Naive B cell (primary cell): ENCODE data around the gene CIDEB. TPM values are rescaled to one million over a fixed set of nuclear protein-coding genes. Genes with fewer than 3 reads are reported as not detected.

Experiments used
- ATAC-seq, 2 donors: fragments of 150-1000 bp; cut with Tn5 transposase; 2 replicates each; pipeline ENCODE4 v1.10.0; 2021; ENCODE audit warnings: low read depth in 2 of 2, mild to moderate bottlenecking in 2 of 2, moderate library complexity in 2 of 2
- DNase-seq: peaks from one replicate; pipeline ENCODE4 v3.0.0; 2022
- H3K27ac Mint-ChIP-seq, 6 donors: one replicate each; pipeline ENCODE4 v1.8.0; 2020 to 2022; ENCODE audit warnings: mild to moderate bottlenecking in 6 of 6, mixed read lengths in 6 of 6, moderate library complexity in 5 of 6, inconsistent platforms in 2 of 6
- H3K27me3 Mint-ChIP-seq, 3 donors: one replicate each; pipeline ENCODE4 v1.8.0; 2021 to 2022; ENCODE audit warnings: mixed read lengths in 3 of 3, mild to moderate bottlenecking in 1 of 3
- H3K36me3 Mint-ChIP-seq, 2 donors: one replicate each; pipeline ENCODE4 v1.8.0; 2020 to 2022; ENCODE audit warnings: mixed read lengths in 2 of 2, inconsistent platforms in 1 of 2, mild to moderate bottlenecking in 1 of 2
- H3K4me1 Mint-ChIP-seq, 3 donors: one replicate each; pipeline ENCODE4 v1.8.0; 2020 to 2022; ENCODE audit warnings: mixed read lengths in 3 of 3, inconsistent platforms in 1 of 3, mild to moderate bottlenecking in 1 of 3, moderate library complexity in 1 of 3
- H3K4me3 Mint-ChIP-seq, 8 donors: one replicate each; pipeline ENCODE4 v1.8.0; 2020 to 2022; ENCODE audit warnings: mild to moderate bottlenecking in 8 of 8, mixed read lengths in 8 of 8, moderate library complexity in 8 of 8, inconsistent platforms in 2 of 8
- H3K9me3 Mint-ChIP-seq, 7 donors: one replicate each; pipeline ENCODE4 v1.8.0; 2020 to 2022; ENCODE audit warnings: mixed read lengths in 7 of 7, mild to moderate bottlenecking in 5 of 7, inconsistent platforms in 2 of 7, moderate library complexity in 1 of 7
- polyA plus RNA-seq, 6 donors: library from polyadenylated mRNA; unstranded; fragments of 300-500 nt; fragmentation: Illumina TruSeq; gene quantifications; one replicate each; pipeline ENCODE4 v1.2.3, GENCODE V29; 2021; ENCODE audit warnings: low read depth in 6 of 6

Gene CIDEB
- polyA plus RNA-seq, 6 donors from 2014 or later: 4.9 to 10.4 (median 8.1) TPM

- H3K4me3 Mint-ChIP-seq: peak overlapping the region in 1 of 8 donors; percentile 61
- peaks cover 20 to 46% (median 44%) of the 10 kb centered on the region in 3 donors for H3K4me1 Mint-ChIP-seq
- ATAC-seq (no peak), DNase-seq (no peak)
- no peaks in the 10 kb centered on the region for H3K27me3 Mint-ChIP-seq
- H3K27ac Mint-ChIP-seq: peak overlapping the region in 1 of 6 donors; percentile 82
- H3K36me3 Mint-ChIP-seq: peaks cover 10 to 19% of the 10 kb centered on the region in 2 donors
- no peaks in the 10 kb centered on the region for H3K9me3 Mint-ChIP-seq
Observed at GRCh38 chr14:24304019-24304387, 3.8 kb downstream of the CIDEB start.

GRCh38 chr14:24300326-24300980 lies 7.3 kb downstream of the CIDEB start:
- Mint-ChIP-seq H3K9me3 (no peaks in the 10 kb centered on the region), H3K36me3 (peaks cover 6 to 23% of the 10 kb centered on the region in 2 donors), H3K27ac (peak overlapping the region; percentile 86 to 98 (median 88)), H3K27me3 (no peaks in the 10 kb centered on the region), H3K4me1 (peaks cover 35 to 58% (median 53%) of the 10 kb centered on the region in 3 donors), H3K4me3 (peak overlapping the region; percentile 89 to 99 (median 96))
- no peak for DNase-seq
- ATAC-seq: no peak

GRCh38 chr14:24299255-24300191 lies 8.3 kb downstream of the CIDEB start, which contains the start of the genes DHRS1 and NOP9:
Gene DHRS1 (minus strand): TSS chr14:24299780. CDS start chr14:24299106, 674 bp downstream.
Gene NOP9 (plus strand): TSS chr14:24299850. CDS start chr14:24299955, 105 bp downstream.
- Mint-ChIP-seq H3K9me3 (no peaks in the 10 kb centered on the region), H3K4me3 (peak within 1 kb of the TSS; percentile 89 to 99 (median 96)), H3K4me1 (peaks cover 35 to 55% (median 53%) of the 10 kb centered on the region in 3 donors), H3K36me3 (peaks cover 5 to 14% of the 10 kb centered on the region in 2 donors), H3K27me3 (no peaks in the 10 kb centered on the region), H3K27ac (peak within 1 kb of the TSS; percentile 92 to 99 (median 97))
- DNase-seq: peak; percentile 91
- ATAC-seq: peak; percentile 81 to 87

GRCh38 chr14:24298892-24299254 lies 8.9 kb downstream of the CIDEB start:
- peaks cover 35 to 55% (median 53%) of the 10 kb centered on the region in 3 donors for H3K4me1 Mint-ChIP-seq
- peak overlapping the region; percentile 92 to 99 (median 97) for H3K27ac Mint-ChIP-seq
- no peaks in the 10 kb centered on the region for H3K27me3 Mint-ChIP-seq
- peak overlapping the region; percentile 89 to 99 (median 96) for H3K4me3 Mint-ChIP-seq
- ATAC-seq (no peak), DNase-seq (no peak)
- no peaks in the 10 kb centered on the region for H3K9me3 Mint-ChIP-seq
- H3K36me3 Mint-ChIP-seq: peaks cover 5 to 10% of the 10 kb centered on the region in 2 donors

GRCh38 chr14:24297190-24297964 lies 10.4 kb downstream of the CIDEB start:
- Mint-ChIP-seq H3K9me3 (no peaks in the 10 kb centered on the region), H3K4me1 (peaks cover 35 to 55% (median 53%) of the 10 kb centered on the region in 3 donors), H3K36me3 (peaks cover 5 to 13% of the 10 kb centered on the region in 2 donors), H3K27ac (peak overlapping the region; percentile 76 to 94 (median 88)), H3K27me3 (no peaks in the 10 kb centered on the region), H3K4me3 (peak overlapping the region in 5 of 8 donors; percentile 7 to 80 (median 21))
- DNase-seq: no peak
- no peak for ATAC-seq

- peak; percentile 59 to 65 for ATAC-seq
- peak overlapping the region; percentile 76 to 94 (median 90) for H3K27ac Mint-ChIP-seq
Observed at GRCh38 chr14:24296341-24297157, 11.2 kb downstream of the CIDEB start.

GRCh38 chr14:24293525-24293924 lies 14.3 kb downstream of the CIDEB start:
- ATAC-seq: no peak
- no peak for DNase-seq
- H3K9me3 Mint-ChIP-seq: no peaks in the 10 kb centered on the region
- H3K27ac Mint-ChIP-seq: peak overlapping the region in 1 of 6 donors; percentile 8
- peaks cover 18 to 32% of the 10 kb centered on the region in 2 donors for H3K36me3 Mint-ChIP-seq
- no peaks in the 10 kb centered on the region for H3K27me3 Mint-ChIP-seq
- no peak overlapping the region for H3K4me3 Mint-ChIP-seq
- peaks cover 30 to 40% (median 37%) of the 10 kb centered on the region in 3 donors for H3K4me1 Mint-ChIP-seq

More at GRCh38 chr14:24296341-24297157, 11.2 kb downstream of the CIDEB start:
- peak; percentile 69 for DNase-seq
- H3K4me1 Mint-ChIP-seq: peaks cover 35 to 50% (median 45%) of the 10 kb centered on the region in 3 donors
- H3K4me3 Mint-ChIP-seq: peak overlapping the region in 3 of 8 donors; percentile 35 to 80 (median 49)
- no peaks in the 10 kb centered on the region for H3K27me3 Mint-ChIP-seq
- peaks cover 5 to 20% of the 10 kb centered on the region in 2 donors for H3K36me3 Mint-ChIP-seq
- no peaks in the 10 kb centered on the region for H3K9me3 Mint-ChIP-seq

GRCh38 chr14:24292118-24292807 lies 15.5 kb downstream of the CIDEB start:
- H3K4me3 Mint-ChIP-seq: no peak overlapping the region
- DNase-seq: no peak
- H3K36me3 Mint-ChIP-seq: peaks cover 18 to 32% of the 10 kb centered on the region in 2 donors
- no peaks in the 10 kb centered on the region for H3K27me3 Mint-ChIP-seq
- H3K4me1 Mint-ChIP-seq: peaks cover 27 to 36% (median 29%) of the 10 kb centered on the region in 3 donors
- no peaks in the 10 kb centered on the region for H3K9me3 Mint-ChIP-seq
- H3K27ac Mint-ChIP-seq: no peak overlapping the region
- no peak for ATAC-seq

- Mint-ChIP-seq H3K9me3 (no peaks in the 10 kb centered on the region), H3K27ac (peak overlapping the region in 1 of 6 donors; percentile 68), H3K4me3 (no peak overlapping the region), H3K4me1 (peaks cover 21 to 29% (median 22%) of the 10 kb centered on the region in 3 donors), H3K27me3 (no peaks in the 10 kb centered on the region), H3K36me3 (peaks cover 18 to 29% of the 10 kb centered on the region in 2 donors)
- DNase-seq: no peak
- no peak for ATAC-seq
Observed at GRCh38 chr14:24291446-24292117, 16.2 kb downstream of the CIDEB start.

- H3K4me3 Mint-ChIP-seq: no peak overlapping the region
- H3K36me3 Mint-ChIP-seq: peaks cover 18 to 21% of the 10 kb centered on the region in 2 donors
Observed at GRCh38 chr14:24290746-24291145, 17.0 kb downstream of the CIDEB start.

GRCh38 chr14:24289649-24290280 lies 18.0 kb downstream of the CIDEB start:
- Mint-ChIP-seq H3K36me3 (peaks cover 13 to 21% of the 10 kb centered on the region in 2 donors), H3K9me3 (no peaks in the 10 kb centered on the region), H3K4me3 (no peak overlapping the region), H3K4me1 (peaks cover 13 to 22% (median 16%) of the 10 kb centered on the region in 3 donors), H3K27me3 (no peaks in the 10 kb centered on the region), H3K27ac (peak overlapping the region in 2 of 6 donors; percentile 20 to 42)
- ATAC-seq: peak; percentile 56 to 90
- peak; percentile 29 for DNase-seq

More at GRCh38 chr14:24290746-24291145, 17.0 kb downstream of the CIDEB start:
- no peaks in the 10 kb centered on the region for H3K27me3 Mint-ChIP-seq
- no peak for ATAC-seq
- H3K4me1 Mint-ChIP-seq: peaks cover 13 to 22% (median 16%) of the 10 kb centered on the region in 3 donors
- no peak for DNase-seq
- H3K27ac Mint-ChIP-seq: peak overlapping the region in 3 of 6 donors; percentile 59 to 86 (median 84)
- no peaks in the 10 kb centered on the region for H3K9me3 Mint-ChIP-seq
